Tongue (tissue), 2 donors: ENCODE results near the gene KCNH4. TPM values are rescaled to one million over a fixed set of nuclear protein-coding genes. Genes with fewer than 3 reads are reported as not detected.
"Not testable (repeated sequence)": the region's sequence is repeated elsewhere in the genome, so short reads cannot be mapped to it uniquely, and the experiment has no call there.

Experiments used
- DNase-seq: peaks from one replicate; pipeline ENCODE4 v3.0.0-alpha.2; 2015
- total RNA-seq: library from RNA; depleted of rRNA; stranded (reverse); fragments of >200 nt; gene quantifications from one replicate; pipeline ENCODE4 v1.2.3, GENCODE V29; 2014

The KCNH4 gene
- total RNA-seq: not detected

- DNase-seq: peak; percentile 44
These were observed at the start of gene KCNH4 for GRCh38 chr17:42180922-42181850. KCNH4 (minus strand) TSS chr17:42181142; CDS start chr17:42180945, 197 bp downstream.

DNA sequence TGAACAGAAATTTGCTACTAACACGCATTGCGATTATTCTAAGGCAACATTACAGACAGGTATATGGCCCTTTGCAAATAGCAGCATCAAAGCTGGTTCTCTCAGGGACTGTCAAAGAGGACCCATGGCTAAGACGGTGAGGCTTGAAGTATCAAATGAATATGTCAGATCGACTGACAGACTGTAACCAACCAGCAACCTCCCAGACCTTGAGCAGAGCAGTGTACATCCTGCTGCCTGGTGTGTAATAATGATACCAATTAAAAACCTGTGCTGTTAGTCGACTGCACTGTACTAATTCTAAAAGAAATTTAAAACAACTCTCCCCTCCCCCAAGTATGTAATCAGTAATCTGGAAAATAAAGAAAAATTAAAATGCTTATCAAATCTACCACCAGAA is 49.3 kb upstream of the KCNH4 start:
- no peak for DNase-seq

GRCh38 chr17:42227849-42228700 is 47.1 kb upstream of the KCNH4 start:
- DNase-seq: peak; percentile 64

DNA sequence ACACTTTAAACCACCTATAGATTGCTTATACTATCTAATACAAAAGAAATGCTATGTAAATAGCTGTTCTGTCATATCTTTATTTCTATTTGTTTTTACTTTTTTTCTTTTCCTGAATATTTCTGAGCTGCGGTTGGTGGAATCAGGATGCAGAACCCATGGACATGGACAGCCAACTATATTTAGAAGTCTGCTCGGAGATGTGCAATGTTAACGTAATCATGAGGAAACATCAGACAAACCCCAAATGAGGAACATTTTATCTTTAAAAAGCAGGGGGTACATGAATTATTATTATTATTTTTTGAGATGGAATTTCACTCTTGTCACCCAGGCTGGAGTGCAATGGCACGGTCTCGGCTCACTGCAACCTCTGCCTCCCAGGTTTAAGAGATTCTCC is 44.7 kb upstream of the KCNH4 start:
- DNase-seq: no peak

- no peak for DNase-seq
These were observed 43.7 kb upstream of the KCNH4 start for GRCh38 chr17:42224651-42225050.

DNA sequence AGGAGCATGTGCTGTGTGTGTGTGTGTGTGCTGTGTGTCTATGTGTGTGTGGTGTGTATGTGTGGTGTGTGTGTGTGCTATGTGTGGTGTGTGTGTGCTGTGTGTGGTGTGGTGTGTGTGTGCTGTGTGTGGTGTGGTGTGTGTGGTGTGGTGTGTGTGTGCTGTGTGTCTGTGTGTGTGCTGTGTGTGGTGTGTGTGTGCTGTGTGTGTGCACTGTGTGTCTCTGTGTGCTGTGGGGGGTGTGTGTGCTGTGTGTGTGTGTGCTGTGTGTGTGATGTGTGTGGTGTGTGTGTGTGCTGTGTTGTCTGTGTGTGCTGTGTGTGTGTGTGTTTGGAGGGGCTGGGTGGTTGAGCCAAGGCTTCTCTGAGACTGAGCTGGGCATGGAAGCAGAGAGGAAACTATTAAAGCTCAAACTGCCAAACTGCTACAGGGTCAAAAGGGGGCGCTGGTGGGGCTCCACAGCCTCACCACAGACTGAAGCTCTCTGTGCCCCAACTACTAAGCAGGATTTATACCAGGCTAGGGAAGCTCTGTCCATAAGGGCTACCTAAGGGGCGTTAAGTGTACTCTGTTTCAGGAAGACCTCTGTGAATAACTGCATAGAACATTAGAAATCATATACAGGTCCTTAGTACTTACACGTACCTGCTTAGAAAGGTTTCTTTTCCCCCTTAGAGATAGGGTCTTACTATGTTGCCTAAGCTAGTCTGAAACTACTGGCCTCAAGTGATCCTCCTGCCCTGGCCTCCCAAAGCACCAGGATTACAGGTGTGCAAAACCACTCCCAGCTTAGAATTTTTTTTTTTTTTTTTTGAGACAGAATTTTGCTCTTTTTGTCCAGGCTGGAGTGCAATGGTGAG is 41.2 kb upstream of the KCNH4 start:
- DNase-seq: peak; percentile 58

DNA sequence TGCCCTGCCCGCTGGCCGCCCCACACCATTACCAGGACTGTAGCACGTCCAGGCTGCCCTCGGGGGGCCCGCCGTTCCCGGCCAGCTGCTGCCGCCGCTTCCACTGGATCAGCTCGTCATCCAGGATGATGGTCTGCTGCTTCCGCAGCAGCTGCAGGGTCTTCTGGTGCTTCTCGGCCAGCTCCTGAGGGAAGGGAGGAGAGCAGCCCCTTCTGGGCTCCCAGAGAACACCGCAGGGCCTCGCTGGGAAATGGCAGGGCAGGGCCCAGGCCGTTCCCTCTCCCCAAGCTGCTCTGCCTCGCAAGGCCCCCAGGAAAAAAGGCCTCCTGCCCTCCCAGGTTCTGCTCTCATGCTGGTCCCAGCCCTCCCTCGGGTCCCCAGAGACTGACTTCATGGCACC is 38.3 kb upstream of the KCNH4 start:
- DNase-seq: not testable (repeated sequence)

GRCh38 chr17:42214156-42214555 is 33.2 kb upstream of the KCNH4 start:
- no peak for DNase-seq

DNA sequence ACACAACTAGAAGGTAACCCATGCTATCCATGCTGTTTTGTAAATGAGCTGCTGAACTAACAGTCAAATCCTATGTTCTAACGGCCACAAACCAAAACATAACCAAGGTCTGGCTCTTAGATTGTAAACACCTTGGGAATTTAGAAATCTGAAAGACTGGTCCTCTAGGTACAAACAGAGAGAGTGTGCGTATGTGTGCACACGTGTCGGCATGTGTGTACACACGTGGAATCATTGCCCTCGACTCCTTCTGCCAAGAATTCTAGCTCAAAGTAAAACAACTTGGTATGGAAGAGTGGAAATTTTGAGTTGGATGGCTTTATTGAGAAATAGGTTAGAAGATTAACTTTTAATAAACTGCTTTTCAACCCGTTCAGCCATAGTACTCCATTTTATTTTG is 31.4 kb upstream of the KCNH4 start:
- peak; percentile 23 for DNase-seq

DNA sequence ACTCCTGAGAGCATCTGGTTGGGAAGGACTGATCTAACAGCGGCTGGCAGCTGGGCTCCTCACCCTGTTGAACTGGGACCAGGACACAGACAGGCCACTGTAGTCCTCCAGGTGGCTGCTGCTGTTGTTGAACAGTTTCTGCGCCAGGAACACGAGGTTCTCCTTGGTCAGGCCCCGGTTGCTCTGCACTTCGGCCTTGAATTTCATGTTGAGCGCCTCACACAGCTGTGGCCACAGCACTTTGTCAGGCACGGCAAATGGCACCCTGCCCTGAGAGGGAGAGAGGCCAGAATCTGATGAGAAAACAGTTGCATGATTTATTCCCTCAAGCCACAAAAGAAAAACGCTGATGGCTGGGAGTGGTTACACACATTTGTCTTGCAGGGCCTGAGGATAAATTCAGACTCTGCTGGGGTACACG is 31.0 kb upstream of the KCNH4 start:
- DNase-seq: peak; percentile 94

DNA sequence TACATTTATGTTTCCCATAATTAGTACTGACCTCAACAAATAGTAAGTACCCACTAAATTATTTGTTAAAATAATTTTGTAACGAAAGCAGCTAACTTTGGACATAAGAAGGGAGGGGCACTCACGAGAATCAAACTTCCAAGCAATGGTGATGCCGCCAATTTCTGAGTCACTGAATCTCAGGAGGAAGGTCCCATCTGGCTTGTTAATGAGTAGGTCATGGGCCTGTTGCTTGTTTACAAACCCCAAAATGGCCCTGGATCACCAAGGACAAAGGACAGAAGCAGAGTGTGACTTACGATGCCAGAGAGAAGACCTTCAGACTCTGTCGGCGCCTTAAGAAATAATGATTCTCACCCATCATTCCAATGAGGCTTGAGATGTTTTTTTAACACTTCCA is 29.1 kb upstream of the KCNH4 start:
- no peak for DNase-seq

- DNase-seq: not testable (repeated sequence)
These were observed 25.2 kb upstream of the KCNH4 start for GRCh38 chr17:42206153-42206612.

DNA sequence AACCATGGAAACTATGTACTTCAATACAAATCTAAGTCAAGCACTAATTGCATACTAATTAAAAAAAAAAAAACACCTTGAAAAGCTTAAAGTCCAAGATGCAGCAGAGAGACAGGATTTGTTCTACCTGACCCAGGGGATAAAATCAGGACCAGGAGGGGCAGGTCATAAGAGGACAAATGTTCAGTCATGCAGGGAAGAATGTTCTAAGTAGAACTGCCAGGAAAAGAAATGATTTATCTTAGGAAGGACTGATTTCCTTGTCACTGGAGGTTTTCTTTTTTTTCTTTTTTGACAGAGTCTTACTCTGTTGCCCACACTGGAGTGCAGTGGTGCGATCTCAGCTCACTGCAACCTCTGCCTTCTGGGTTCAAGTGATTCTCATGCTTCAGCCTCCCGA is 22.4 kb upstream of the KCNH4 start:
- DNase-seq: no peak

GRCh38 chr17:42202696-42203095 is 21.8 kb upstream of the KCNH4 start:
- no peak for DNase-seq

- DNase-seq: no peak
These were observed 21.2 kb upstream of the KCNH4 start for GRCh38 chr17:42202159-42202558.

GRCh38 chr17:42201458-42201772 is 20.5 kb upstream of the KCNH4 start:
- DNase-seq: no peak

DNA sequence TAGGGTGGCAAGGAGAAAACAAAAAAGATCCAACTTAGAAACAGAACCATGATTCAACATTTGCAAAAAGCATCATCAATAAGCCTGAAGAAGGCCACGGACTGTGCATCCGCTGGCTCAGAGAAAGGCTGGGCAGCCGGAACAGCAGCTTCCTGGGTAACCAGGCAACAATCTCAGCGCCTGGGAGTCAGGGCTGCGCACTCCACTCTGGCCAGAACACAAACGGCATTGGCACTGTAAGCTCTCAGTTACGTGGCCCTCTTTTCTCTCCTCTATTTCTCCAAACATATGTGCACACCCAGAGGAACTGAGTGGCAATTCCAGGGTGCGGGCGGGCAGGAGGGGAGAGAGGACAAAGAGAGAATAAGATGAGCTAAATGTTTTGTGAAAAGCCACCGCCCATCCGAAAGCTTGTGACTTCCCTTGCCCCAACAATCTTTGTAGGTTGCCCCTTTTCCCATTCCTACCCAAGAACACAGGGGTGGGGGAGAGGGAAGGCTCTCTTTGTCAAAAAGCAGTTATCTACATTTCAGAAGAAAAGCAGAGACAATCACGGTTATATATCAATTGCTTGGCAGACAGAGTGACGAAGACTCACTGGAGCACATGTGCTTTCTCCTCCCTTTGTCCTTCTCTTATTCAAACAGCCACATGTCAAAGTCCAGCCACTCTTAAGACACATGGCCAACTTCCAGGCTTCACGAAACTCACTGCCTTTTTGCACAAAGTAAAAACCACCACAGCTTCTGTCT is 19.9 kb upstream of the KCNH4 start:
- DNase-seq: no peak

DNA sequence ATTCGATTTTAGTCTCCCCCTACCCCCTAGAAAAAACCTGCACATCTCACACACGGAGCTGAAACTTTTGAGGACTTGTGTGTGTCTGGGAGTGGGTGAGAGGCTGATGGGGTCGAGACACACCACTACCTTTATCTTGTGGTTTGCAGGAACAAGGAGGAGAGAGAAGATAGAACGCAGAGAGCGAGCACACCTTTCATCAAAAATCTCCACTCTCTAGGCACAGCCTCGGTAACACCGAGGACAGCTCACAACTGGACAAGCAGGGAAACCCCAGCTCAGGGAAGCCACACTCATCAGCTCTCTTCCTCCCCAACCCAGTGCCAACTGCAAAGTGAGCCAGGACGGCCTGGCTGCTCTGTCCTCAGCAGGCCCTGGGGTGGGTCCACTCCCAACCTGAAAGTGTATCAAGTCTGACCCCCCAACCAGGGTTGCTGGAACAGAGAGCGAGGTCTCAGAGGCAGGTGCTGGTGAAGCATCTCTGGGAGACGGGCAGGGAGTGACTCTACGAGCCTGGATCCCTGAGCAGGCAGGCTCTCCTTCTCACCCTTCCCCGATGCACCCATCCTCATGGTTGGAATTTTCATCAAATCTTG is 18.6 kb upstream of the KCNH4 start:
- no peak for DNase-seq

GRCh38 chr17:42198897-42199296 is 18.0 kb upstream of the KCNH4 start:
- DNase-seq: no peak

- no peak for DNase-seq
These were observed 16.7 kb upstream of the KCNH4 start for GRCh38 chr17:42197564-42198156.
